Measurements from ENCODE around the gene PARD3.
"Not testable (repeated sequence)": the region's sequence is repeated elsewhere in the genome, so short reads cannot be mapped to it uniquely, and the experiment has no call there.

The PARD3 gene

GRCh38 chr10:34795334-34795733 lies 19.8 kb downstream of the PARD3 start:
- no peak for DNase-seq

GRCh38 chr10:34794835-34795234 lies 20.3 kb downstream of the PARD3 start:
- DNase-seq: no peak

GRCh38 chr10:34793581-34793980 lies 21.5 kb downstream of the PARD3 start:
- not testable (repeated sequence) for DNase-seq

- no peak for DNase-seq
These were observed 22.2 kb downstream of the PARD3 start for GRCh38 chr10:34792881-34793280.

GRCh38 chr10:34791947-34792346 lies 23.1 kb downstream of the PARD3 start:
- no peak for DNase-seq

GRCh38 chr10:34791228-34791627 lies 23.9 kb downstream of the PARD3 start:
- no peak for DNase-seq

- no peak for DNase-seq
These were observed 25.1 kb downstream of the PARD3 start for GRCh38 chr10:34789966-34790506.

GRCh38 chr10:34786464-34786863 lies 28.6 kb downstream of the PARD3 start:
- DNase-seq: no peak

GRCh38 chr10:34781711-34782110 lies 33.4 kb downstream of the PARD3 start:
- DNase-seq: no peak

- DNase-seq: no peak
These were observed 34.2 kb downstream of the PARD3 start for GRCh38 chr10:34780818-34781380.

- DNase-seq: no peak
These were observed 36.9 kb downstream of the PARD3 start for GRCh38 chr10:34778237-34778636.

GRCh38 chr10:34776090-34776690 lies 38.9 kb downstream of the PARD3 start:
- DNase-seq: no peak

GRCh38 chr10:34775044-34775637 lies 40.0 kb downstream of the PARD3 start:
- no peak for DNase-seq

GRCh38 chr10:34773636-34774630 lies 41.2 kb downstream of the PARD3 start:
- DNase-seq: no peak

GRCh38 chr10:34771525-34771924 lies 43.6 kb downstream of the PARD3 start:
- no peak for DNase-seq

- no peak for DNase-seq
These were observed 44.0 kb downstream of the PARD3 start for GRCh38 chr10:34771106-34771505.

- DNase-seq: no peak
These were observed 45.2 kb downstream of the PARD3 start for GRCh38 chr10:34769899-34770298.

GRCh38 chr10:34768972-34769330 lies 46.1 kb downstream of the PARD3 start:
- DNase-seq: no peak

- no peak for DNase-seq
These were observed 46.7 kb downstream of the PARD3 start for GRCh38 chr10:34768261-34768971.

GRCh38 chr10:34766811-34767494 lies 48.1 kb downstream of the PARD3 start:
- no peak for DNase-seq

GRCh38 chr10:34766266-34766600 lies 48.9 kb downstream of the PARD3 start:
- no peak for DNase-seq

GRCh38 chr10:34764472-34764946 lies 50.6 kb downstream of the PARD3 start:
- peak; percentile 2 for DNase-seq
